Muscle layer of duodenum (tissue), 2 donors: ENCODE data around the gene C1QTNF12.

Source experiments
- H3K27ac ChIP-seq: one replicate; pipeline ENCODE4 v1.7.0; 2013; ENCODE audit warnings: mild to moderate bottlenecking, low read length
- H3K27me3 ChIP-seq: one replicate; pipeline ENCODE4 v1.7.0; 2013; ENCODE audit warnings: low read depth, mild to moderate bottlenecking, control low read depth, low read length
- H3K36me3 ChIP-seq, 2 donors: one replicate each; pipeline ENCODE4 v1.7.0; 2013; ENCODE audit warnings: low read length in 2 of 2, control low read depth in 1 of 2, mild to moderate bottlenecking in 1 of 2; ENCODE audit not compliant: insufficient read depth in 2 of 2, control insufficient read depth in 1 of 2
- H3K4me1 ChIP-seq, 2 donors: one replicate each; pipeline ENCODE4 v1.7.0; 2013; ENCODE audit warnings: low read length in 2 of 2, mild to moderate bottlenecking in 2 of 2, control low read depth in 1 of 2, moderate library complexity in 1 of 2; ENCODE audit not compliant: insufficient read depth in 2 of 2, control insufficient read depth in 1 of 2
- H3K4me3 ChIP-seq, 2 donors: one replicate each; pipeline ENCODE4 v1.7.0; 2013; ENCODE audit warnings: low read length in 2 of 2, low read depth in 1 of 2, mild to moderate bottlenecking in 1 of 2
- H3K9me3 ChIP-seq, 2 donors: one replicate each; pipeline ENCODE4 v1.7.0; 2013; ENCODE audit warnings: low read length in 2 of 2, control low read depth in 1 of 2, mild to moderate bottlenecking in 1 of 2; ENCODE audit not compliant: control insufficient read depth in 1 of 2
- donor health status: healthy.

Gene C1QTNF12

DNA sequence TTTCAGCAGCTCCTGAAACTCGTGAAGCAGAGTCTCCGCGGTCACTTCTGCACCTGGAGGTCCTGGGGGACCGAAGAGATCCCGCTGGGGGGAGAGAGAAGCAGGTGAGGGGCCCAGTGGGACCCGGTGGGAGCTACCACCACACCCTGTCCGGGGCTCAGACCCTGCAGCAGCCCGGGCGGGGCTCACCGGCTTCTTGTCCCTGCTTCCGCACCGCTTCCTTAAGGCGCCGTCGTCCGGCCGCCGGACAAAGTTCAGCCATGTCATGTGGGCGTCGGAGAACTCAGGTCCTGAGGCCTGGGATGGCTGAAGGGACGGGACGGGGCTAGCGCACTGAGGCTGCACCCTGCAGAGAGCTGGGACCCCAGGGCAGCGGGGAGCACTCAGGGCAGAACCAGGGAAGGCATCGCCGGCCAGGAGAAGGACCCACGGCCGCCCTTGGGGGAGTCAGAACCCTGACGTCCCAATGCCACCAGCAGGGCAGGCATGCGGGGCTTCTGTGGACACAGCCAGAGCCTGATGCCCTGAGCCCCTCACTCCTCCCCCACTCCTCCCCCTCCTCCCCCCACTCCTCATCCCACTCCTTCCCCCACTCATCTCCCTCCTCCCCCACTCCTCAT lies 2.2 kb downstream of the C1QTNF12 start:
- no peaks in the 10 kb centered on the region for H3K9me3 ChIP-seq
- peaks cover 11% of the 10 kb centered on the region for H3K27me3 ChIP-seq
- peaks cover 0 to 6% of the 10 kb centered on the region in 2 donors for H3K4me1 ChIP-seq
- H3K36me3 ChIP-seq: no peaks in the 10 kb centered on the region
- H3K27ac ChIP-seq: no peak overlapping the region
- no peak overlapping the region for H3K4me3 ChIP-seq

- H3K9me3 ChIP-seq: no peaks in the 10 kb centered on the region
- H3K36me3 ChIP-seq: no peaks in the 10 kb centered on the region
- H3K27ac ChIP-seq: no peak overlapping the region
- H3K4me1 ChIP-seq: peaks cover 0 to 6% of the 10 kb centered on the region in 2 donors
- H3K4me3 ChIP-seq: no peak overlapping the region
- peaks cover 11% of the 10 kb centered on the region for H3K27me3 ChIP-seq
Measured at GRCh38 chr1:1243807-1244191, 2.7 kb downstream of the C1QTNF12 start.

- H3K4me1 ChIP-seq: peaks cover 0 to 6% of the 10 kb centered on the region in 2 donors
- H3K4me3 ChIP-seq: no peak overlapping the region
- H3K9me3 ChIP-seq: no peaks in the 10 kb centered on the region
- H3K36me3 ChIP-seq: no peaks in the 10 kb centered on the region
- no peak overlapping the region for H3K27ac ChIP-seq
- peaks cover 11% of the 10 kb centered on the region for H3K27me3 ChIP-seq
Measured at GRCh38 chr1:1243266-1243660, 3.3 kb downstream of the C1QTNF12 start.

DNA sequence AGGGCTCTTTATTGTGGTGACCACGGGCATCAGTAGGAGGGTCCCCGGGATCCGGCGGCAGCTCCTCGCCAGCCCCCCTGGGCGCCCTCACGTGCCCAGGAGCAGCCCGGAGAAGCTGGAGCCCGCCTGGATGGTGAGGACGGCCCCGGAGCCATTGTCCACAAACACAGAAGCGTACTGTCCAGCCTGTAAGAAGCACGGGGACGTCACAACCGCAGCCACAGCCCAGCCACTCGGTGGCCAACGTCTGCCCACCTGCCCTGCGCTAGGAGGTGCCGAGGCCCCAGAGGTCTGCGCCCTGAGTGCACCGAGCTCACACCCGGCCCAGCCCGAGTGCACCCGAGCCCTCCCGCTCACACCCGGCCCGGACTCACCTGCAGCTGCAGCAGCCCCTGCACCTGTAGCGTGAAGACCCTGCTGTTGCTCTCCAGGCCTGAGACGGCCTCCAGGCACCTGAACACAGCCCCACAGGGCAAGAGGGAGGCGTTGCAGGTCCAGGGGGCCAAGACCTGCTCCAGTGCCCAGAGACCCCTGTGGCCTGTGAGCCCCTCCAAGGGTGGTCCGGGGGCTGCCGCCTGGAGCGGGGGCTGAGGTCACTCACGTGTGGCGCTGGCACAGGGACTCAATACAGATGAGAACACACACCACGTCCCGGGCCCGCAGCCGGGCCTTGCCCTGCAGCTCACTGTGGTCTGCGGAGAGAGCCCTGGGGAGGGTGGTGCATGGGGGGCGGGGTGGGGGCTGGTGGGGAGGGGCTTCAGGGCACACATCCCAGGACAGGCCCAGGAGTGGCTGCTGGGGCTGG lies 3.9 kb downstream of the C1QTNF12 start:
- H3K27me3 ChIP-seq: peaks cover 10% of the 10 kb centered on the region

DNA sequence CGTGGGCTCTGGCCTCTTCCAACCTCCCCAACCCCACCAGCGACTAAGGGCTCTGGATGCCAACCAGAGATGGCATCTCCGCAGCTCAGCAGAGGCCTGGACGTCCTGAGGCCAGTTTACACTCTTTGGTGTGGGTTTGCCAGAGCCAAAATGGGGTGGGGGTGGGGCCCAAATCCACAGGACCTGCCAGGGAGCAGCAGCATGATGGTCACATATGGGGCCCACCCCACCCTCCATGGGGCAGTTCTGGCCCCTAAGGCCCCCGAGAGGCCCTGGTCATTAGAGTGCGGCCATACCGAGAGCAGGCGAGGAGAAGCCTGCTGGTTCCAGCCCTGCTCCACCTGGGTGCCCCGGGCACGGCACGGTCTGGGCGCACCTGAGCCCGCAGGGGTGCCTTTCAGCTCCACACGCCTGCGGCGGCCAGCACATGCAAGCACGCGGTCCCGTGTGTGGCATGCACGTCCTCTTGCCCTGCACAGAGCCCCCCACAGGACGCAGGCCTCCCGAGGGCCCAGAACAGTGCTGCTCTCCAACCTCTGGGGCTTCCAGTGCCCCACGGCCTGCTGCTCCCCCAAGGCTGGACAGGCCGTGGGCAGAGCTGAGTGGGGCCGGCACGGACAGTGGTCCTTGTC lies 4.8 kb downstream of the C1QTNF12 start:
- Histone ChIP-seq H3K27me3 (peaks cover 5% of the 10 kb centered on the region), H3K27ac (no peak overlapping the region), H3K4me3 (no peak overlapping the region), H3K9me3 (no peaks in the 10 kb centered on the region), H3K36me3 (no peaks in the 10 kb centered on the region), H3K4me1 (peaks cover 0 to 6% of the 10 kb centered on the region in 2 donors)

More for the DNA sequence above, 3.9 kb downstream of the C1QTNF12 start:
- H3K9me3 ChIP-seq: no peaks in the 10 kb centered on the region
- H3K4me3 ChIP-seq: no peak overlapping the region
- no peak overlapping the region for H3K27ac ChIP-seq
- H3K4me1 ChIP-seq: peaks cover 0 to 6% of the 10 kb centered on the region in 2 donors
- no peaks in the 10 kb centered on the region for H3K36me3 ChIP-seq

DNA sequence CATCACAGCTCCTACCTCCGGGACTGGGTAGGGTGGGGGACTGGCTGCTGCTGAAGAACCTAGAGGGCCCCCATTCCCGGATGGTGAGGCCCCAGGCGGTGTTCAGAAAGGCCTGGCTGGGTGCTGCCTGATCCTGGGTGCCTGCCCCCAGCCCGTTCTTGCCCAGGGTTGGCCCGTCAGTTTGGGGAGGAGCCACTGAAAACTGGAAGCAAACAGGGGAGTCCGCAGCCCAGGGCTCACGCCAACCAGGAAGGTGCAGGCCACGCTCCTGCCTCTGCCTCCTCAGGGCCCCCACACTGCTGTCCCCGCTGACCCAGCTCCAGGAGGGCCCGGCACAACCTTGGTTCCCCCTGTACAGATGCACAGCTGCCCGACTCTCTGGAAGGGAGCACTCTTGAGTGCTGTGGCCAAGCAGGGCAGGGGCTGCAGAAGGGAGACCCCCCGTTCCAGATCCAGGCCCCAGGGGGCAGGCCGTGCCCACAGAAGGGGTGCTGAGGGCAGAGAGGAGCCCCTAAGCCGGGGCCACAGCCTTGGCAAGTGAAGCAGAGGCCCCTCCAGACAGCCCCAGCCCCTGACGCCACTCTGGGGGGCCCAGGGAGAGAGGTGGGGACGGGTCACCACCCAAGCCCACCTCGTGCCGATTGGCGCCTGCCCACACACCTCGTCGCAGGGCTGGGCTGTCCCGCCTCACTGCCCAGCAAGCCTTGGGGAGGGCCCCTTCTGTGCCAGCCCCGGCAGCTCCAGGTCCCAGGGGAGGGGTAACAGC lies 5.5 kb downstream of the C1QTNF12 start:
- H3K36me3 ChIP-seq: no peaks in the 10 kb centered on the region
- peaks cover 0 to under 1% of the 10 kb centered on the region in 2 donors for H3K4me1 ChIP-seq
- no peak overlapping the region for H3K27ac ChIP-seq
- H3K4me3 ChIP-seq: no peak overlapping the region
- H3K27me3 ChIP-seq: peaks cover 5% of the 10 kb centered on the region
- H3K9me3 ChIP-seq: no peaks in the 10 kb centered on the region

DNA sequence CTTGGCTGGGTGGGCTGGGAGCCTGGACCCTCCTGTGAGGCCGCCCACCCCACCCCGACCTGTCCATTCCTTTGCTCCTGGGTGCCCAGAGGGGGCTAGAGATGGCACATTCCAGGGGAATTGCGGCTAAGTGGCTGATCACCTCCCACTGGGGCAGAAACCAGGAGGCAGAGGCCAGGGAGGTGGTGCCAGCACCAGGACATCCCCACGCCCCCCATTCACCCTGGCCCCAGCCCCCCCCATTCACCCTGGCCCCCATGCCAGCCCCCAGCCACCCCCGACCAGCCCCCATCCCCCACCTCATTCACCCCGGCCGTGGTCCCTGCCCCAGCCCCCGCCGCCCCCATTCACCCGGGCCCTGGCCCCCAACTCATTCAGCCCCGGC lies 6.2 kb downstream of the C1QTNF12 start:
- H3K27me3 ChIP-seq: peaks cover 5% of the 10 kb centered on the region
- no peaks in the 10 kb centered on the region for H3K4me1 ChIP-seq
- no peak overlapping the region for H3K27ac ChIP-seq
- H3K4me3 ChIP-seq: no peak overlapping the region
- no peaks in the 10 kb centered on the region for H3K9me3 ChIP-seq
- peaks cover 0 to under 1% of the 10 kb centered on the region in 2 donors for H3K36me3 ChIP-seq

GRCh38 chr1:1239614-1240347 lies 6.7 kb downstream of the C1QTNF12 start:
- Histone ChIP-seq H3K27ac (no peak overlapping the region), H3K4me3 (no peak overlapping the region), H3K9me3 (no peaks in the 10 kb centered on the region), H3K27me3 (peaks cover 5% of the 10 kb centered on the region), H3K4me1 (no peaks in the 10 kb centered on the region), H3K36me3 (peaks cover 0 to 6% of the 10 kb centered on the region in 2 donors)

GRCh38 chr1:1239227-1239613 lies 7.3 kb downstream of the C1QTNF12 start:
- H3K27ac ChIP-seq: no peak overlapping the region
- no peaks in the 10 kb centered on the region for H3K9me3 ChIP-seq
- H3K27me3 ChIP-seq: peaks cover 5% of the 10 kb centered on the region
- H3K4me3 ChIP-seq: no peak overlapping the region
- peaks cover 0 to 6% of the 10 kb centered on the region in 2 donors for H3K36me3 ChIP-seq
- no peaks in the 10 kb centered on the region for H3K4me1 ChIP-seq

DNA sequence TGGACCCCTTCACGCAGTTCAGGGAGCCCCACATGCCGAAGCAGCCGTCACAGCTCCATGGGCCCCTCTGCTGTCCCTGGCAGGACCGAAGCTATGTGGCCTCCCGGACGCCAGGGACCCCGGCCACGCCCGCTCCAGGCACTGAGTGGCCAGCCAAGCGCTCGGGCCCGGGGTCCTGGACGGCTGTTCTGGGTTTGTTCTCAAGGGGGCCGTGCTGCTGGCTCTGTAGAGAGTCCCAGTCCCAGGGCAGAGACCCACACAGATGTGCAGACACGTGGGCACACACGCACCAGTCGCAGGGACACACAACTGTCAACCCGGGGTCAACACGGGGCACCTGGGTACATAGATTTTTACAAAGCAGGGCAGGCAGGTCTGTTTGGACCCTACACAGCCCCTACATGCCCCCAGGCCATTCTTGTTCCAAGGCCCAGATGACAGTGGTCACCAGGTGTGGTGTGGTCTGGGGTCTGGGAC lies 7.8 kb downstream of the C1QTNF12 start:
- Histone ChIP-seq H3K4me3 (no peak overlapping the region), H3K27ac (no peak overlapping the region), H3K4me1 (no peaks in the 10 kb centered on the region), H3K9me3 (no peaks in the 10 kb centered on the region), H3K27me3 (peaks cover 5% of the 10 kb centered on the region), H3K36me3 (peaks cover 0 to 6% of the 10 kb centered on the region in 2 donors)
